Occipital lobe (tissue), 2 donors: ENCODE results near the gene MAPKAP1. TPM values are rescaled to one million over a fixed set of nuclear protein-coding genes. Genes with fewer than 3 reads are reported as not detected.
"Not testable (repeated sequence)": the region's sequence is repeated elsewhere in the genome, so short reads cannot be mapped to it uniquely, and the experiment has no call there.

Source experiments
- DNase-seq: peaks from one replicate; lab custom pipeline; 2025; lab: John Stamatoyannopoulos, UW
- total RNA-seq: library from RNA; depleted of rRNA; stranded (reverse); fragments of >200 nt; gene quantifications from one replicate; pipeline ENCODE4 v1.2.3, GENCODE V29; 2014

MAPKAP1 gene
- total RNA-seq, 1 donor from 2014 or later, result 37.6 TPM

GRCh38 chr9:125732562-125732961, 25.6 kb upstream of the MAPKAP1 start:
- no peak for DNase-seq

GRCh38 chr9:125730168-125730567, 23.2 kb upstream of the MAPKAP1 start:
- no peak for DNase-seq

- no peak for DNase-seq
Measured at GRCh38 chr9:125726456-125727132, 19.6 kb upstream of the MAPKAP1 start.

GRCh38 chr9:125707472-125707804, 430 bp upstream of the MAPKAP1 start:
- DNase-seq, result no peak

- no peak for DNase-seq
Measured at GRCh38 chr9:125705893-125706292, 1.1 kb downstream of the MAPKAP1 start.

- no peak for DNase-seq
Measured at GRCh38 chr9:125703662-125704061, 3.3 kb downstream of the MAPKAP1 start.

GRCh38 chr9:125701351-125701750, 5.7 kb downstream of the MAPKAP1 start:
- DNase-seq, result no peak

- DNase-seq, result no peak
Measured at GRCh38 chr9:125700791-125701190, 6.2 kb downstream of the MAPKAP1 start.

GRCh38 chr9:125699870-125700269, 7.1 kb downstream of the MAPKAP1 start:
- DNase-seq, result no peak

- no peak for DNase-seq
Measured at GRCh38 chr9:125696106-125696647, 10.8 kb downstream of the MAPKAP1 start.

- DNase-seq, result not testable (repeated sequence)
Measured at GRCh38 chr9:125695548-125695947, 11.5 kb downstream of the MAPKAP1 start.

- DNase-seq, result no peak
Measured at GRCh38 chr9:125694478-125694877, 12.5 kb downstream of the MAPKAP1 start.

- DNase-seq, result not testable (repeated sequence)
Measured at GRCh38 chr9:125693492-125693891, 13.5 kb downstream of the MAPKAP1 start.

- DNase-seq, result no peak
Measured at GRCh38 chr9:125691869-125692268, 15.1 kb downstream of the MAPKAP1 start.

- no peak for DNase-seq
Measured at GRCh38 chr9:125690679-125691078, 16.3 kb downstream of the MAPKAP1 start.

- DNase-seq, result no peak
Measured at GRCh38 chr9:125687163-125687863, 19.7 kb downstream of the MAPKAP1 start.

- DNase-seq, result no peak
Measured at GRCh38 chr9:125685167-125685566, 21.8 kb downstream of the MAPKAP1 start.

- DNase-seq, result no peak
Measured at GRCh38 chr9:125683486-125683885, 23.5 kb downstream of the MAPKAP1 start.

GRCh38 chr9:125682340-125682739, 24.7 kb downstream of the MAPKAP1 start:
- DNase-seq, result no peak

- no peak for DNase-seq
Measured at GRCh38 chr9:125681657-125682056, 25.4 kb downstream of the MAPKAP1 start.

GRCh38 chr9:125681086-125681622, 25.9 kb downstream of the MAPKAP1 start:
- DNase-seq, result no peak

- no peak for DNase-seq
Measured at GRCh38 chr9:125680445-125680844, 26.6 kb downstream of the MAPKAP1 start.
